ENCODE data around the gene WWC2.

DNA sequence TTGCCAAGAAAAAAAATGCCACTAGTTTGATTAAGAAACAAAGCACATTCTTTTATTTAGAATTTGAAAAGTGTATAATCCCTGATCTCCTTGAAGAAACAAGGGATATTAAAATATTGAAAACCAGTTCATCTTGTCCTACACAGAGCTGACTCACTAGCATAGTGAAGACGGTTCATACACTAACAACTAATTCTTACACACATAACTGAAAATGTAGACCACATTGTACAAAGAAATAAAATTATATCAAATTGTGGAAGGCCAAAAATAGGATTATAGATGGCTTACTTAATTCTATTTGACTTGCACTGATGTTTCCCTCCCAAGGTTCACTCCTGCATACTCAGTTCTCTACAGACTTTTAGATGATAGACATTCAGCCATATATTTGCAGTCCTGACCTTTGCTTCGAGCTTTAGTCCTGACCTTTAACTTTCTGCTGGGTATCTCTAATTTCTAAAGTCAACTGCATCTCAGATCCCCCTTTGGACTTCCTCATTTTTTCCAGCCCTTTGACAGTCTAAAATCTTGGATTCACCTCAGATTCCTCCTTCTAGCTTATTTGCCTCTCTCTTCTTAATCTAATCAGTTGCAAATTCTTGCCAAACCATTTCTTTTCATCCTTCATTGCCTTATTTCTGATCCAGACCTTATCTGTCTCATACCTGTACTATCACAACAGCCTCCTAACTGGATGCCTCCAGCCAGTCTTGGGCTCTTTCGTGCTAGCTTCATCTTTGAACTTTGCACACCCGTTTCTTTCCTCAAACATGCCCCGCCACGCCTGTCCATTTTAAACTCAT lies 4.5 kb upstream of the WWC2 start:
- TF ChIP-seq, protein P1, sequence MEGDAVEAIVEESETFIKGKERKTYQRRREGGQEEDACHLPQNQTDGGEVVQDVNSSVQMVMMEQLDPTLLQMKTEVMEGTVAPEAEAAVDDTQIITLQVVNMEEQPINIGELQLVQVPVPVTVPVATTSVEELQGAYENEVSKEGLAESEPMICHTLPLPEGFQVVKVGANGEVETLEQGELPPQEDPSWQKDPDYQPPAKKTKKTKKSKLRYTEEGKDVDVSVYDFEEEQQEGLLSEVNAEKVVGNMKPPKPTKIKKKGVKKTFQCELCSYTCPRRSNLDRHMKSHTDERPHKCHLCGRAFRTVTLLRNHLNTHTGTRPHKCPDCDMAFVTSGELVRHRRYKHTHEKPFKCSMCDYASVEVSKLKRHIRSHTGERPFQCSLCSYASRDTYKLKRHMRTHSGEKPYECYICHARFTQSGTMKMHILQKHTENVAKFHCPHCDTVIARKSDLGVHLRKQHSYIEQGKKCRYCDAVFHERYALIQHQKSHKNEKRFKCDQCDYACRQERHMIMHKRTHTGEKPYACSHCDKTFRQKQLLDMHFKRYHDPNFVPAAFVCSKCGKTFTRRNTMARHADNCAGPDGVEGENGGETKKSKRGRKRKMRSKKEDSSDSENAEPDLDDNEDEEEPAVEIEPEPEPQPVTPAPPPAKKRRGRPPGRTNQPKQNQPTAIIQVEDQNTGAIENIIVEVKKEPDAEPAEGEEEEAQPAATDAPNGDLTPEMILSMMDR (IDR thresholded peaks at IDR 0.05; ENCODE audit: low read depth, low read length): no peak
- TF ChIP-seq EZH2phosphoT487 (IDR thresholded peaks at IDR 0.05; ENCODE audit: low read depth): no peak
